GM18498 (cell line): Measurements from ENCODE around the gene CHRM2.

Experiments
- ATAC-seq: cut with Tn5 transposase; IDR thresholded peaks from one replicate; pipeline ENCODE4 v1.9.1; 2021; ENCODE audit warnings: mild to moderate bottlenecking, moderate library complexity; ENCODE audit not compliant: unreplicated experiment

Gene CHRM2

DNA sequence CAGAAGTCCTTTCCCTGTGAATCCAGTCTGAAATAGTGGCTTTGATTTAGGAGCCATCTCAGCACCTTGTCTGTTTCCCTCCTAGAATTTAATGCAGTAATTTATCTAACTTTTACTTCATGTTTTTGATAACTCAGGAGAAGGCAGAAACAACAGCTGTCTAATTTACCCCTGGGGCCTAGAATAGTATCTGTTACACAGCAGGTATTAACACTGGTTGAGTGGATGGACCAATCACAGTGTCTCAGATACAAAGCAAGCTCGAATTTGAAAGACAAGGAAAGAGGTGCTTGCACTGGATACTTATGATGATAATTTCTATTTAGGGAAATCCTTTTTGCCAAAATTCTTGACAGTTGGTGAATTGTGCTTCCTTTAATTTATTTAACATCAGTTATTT, 23.4 kb downstream of the CHRM2 start:
- no peak for ATAC-seq

DNA sequence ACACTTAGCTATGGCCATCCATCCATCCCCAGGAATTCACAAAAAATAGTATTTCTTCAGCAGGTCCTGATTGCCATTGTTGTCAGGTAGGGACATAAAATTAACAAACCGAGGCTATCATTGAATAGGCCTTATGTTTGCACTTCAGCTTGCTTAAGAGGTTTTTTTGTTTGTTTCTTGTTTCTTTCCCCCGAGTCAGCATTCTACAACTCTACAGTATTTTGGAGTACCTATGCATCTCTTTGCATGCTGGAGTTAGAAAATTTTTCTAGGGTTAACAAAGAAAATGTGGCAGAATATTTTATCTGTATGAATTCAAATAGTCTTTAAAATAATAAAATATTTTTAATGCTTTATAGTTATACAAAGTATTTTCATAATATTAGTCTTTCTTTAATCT, 26.3 kb downstream of the CHRM2 start:
- no peak for ATAC-seq

DNA sequence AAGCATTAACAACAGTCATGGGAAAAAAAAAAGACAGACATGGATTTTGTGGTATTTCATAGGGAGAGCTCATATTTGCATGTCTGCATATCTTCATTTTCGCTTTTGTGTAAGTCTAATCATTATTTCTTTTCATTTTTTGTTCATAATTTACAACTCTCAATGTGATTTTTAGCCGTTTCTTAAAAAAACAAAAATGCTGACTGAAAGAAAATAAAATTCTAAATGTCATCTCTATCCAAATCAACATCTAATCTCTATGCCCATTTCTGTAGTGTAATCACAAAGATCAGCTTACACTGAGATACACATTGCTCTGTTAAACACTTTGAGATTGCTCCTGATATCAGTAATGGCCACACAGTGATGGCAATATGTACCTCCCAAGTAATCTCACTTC, 29.2 kb downstream of the CHRM2 start:
- ATAC-seq: no peak

DNA sequence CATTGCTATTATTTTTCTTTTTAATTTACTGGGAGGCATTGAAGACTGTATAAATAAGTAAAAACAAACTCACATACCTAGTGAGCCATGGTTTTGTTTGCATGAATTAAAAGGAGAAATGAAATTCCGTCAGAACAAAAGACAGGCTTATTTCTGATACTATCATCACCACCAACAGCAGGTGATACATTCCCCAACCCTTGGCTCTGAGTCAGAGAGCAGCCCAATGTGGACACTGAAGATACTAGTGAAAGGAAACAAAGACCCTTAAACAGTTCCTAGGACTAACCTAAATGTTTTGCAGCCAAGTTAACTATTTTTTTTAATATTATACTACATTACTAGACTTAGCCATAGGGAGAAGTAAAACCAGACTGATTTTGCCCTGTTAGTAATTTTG, 31.6 kb downstream of the CHRM2 start:
- ATAC-seq: no peak

DNA sequence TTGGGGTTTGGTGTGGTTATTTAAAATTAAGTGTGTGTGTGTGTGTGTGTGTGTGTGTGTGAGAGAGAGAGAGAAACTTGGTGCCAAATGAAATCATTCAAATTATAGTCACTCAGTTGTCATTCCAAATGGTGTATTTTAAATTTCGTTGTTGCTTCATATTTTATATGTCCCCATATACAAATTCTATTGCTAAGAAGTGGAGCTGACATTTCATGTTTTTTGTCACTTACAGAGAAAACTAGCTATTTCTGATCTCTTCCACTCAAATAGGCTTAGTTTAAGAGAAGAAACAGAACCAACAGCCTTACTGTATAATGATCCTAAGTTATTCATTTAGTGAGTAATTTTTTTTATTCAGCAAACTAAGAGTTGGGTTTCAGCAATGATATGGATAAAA, 42.3 kb downstream of the CHRM2 start:
- no peak for ATAC-seq

DNA sequence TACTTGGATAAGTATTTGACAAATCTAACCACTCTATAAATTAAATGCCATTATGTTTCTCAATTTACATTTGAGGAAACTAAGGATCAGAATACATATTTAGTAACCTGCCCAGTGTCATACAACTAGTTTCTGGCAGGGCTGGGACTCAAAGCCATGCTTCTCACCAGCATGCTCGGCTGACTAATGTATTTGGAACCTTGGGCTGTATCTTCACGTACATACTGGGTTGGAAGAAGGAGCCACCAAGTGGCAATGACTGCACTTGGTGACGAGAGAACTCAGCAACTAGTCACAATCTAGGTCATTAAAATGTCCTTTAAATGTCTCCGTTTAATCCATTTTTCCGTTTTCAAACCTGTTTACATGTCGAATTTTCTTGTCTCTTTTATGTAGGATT, 42.9 kb downstream of the CHRM2 start:
- no peak for ATAC-seq

DNA sequence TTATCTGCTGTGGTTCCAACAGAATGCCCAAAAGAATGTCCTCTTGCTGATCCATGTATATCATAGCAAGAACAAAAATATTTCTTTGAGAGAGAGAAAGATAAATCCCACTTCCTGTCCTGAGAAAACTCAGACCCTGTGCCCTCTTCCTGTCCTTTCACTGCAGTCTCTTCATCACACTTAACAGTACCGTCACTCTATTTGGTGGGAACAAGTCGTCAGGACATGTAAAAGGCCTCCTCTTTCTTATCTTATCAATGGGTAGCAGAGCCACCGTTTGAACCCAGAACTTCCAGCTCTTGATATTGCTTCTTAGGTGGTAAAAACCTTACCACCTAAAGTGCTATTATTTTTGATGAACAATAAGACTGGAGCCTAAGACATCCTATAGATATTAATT, 43.9 kb downstream of the CHRM2 start:
- ATAC-seq: no peak

DNA sequence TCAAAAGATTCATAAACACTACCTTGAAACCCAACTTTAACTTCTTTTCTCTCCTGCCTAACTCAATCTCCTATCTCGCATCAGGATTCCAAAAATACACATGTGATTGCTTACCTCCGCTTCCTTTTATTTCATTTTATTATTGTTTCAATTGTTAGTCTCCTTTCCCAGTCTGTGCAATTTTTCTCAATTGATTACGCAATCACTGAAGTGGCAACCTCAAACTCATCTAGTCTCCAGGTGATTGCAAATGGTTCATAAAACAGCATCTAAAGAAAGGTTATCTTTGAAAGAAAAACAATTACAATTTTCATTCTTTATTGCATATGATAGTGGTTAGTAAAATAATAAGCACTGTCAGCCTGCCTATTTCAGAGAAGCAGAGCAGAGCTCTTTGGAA, 45.6 kb downstream of the CHRM2 start:
- ATAC-seq: no peak

DNA sequence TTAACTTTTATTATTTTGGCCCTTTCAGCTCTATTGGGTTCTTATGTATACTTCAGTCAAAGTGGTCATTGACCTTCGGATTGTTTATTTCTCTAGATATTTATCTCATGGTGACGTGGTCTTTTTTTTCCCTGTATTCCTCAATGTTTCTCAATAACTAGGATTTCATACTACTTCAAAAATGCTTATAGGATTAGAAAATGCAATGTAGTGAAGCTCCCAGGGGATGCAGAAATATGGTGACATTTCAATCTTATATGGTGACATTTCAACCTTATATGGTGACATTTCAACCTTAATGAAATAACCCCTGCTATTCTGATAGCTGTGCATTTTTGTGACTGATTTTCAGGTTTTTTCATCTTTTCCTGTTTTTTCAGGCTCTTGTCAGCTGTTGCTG, 51.4 kb downstream of the CHRM2 start:
- ATAC-seq: no peak

DNA sequence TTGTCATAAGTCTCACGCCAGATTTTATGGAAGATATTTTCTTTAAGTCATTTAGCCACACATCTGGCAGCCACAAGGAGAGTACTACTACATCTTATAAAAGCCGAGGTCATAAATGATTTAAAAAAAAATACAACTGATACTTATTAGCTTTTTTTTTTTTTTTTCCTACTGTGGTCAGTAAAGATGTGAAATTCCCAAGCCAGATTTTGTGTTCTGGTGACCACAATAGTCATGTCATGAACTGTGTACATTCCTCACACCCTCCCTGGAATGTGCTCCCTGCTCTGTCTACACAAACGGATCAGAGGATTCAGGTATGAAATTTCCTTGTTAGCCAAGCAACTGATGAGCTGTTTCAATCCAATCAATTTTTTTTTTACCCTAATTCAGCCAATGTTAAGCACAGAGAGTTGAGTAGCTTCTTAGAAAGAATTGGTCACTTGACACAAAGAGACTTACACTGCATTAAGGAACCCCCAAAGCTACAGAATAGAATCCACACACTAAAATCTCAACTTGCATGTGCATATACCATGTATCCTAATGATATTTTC, 54.7 kb downstream of the CHRM2 start:
- ATAC-seq: no peak

DNA sequence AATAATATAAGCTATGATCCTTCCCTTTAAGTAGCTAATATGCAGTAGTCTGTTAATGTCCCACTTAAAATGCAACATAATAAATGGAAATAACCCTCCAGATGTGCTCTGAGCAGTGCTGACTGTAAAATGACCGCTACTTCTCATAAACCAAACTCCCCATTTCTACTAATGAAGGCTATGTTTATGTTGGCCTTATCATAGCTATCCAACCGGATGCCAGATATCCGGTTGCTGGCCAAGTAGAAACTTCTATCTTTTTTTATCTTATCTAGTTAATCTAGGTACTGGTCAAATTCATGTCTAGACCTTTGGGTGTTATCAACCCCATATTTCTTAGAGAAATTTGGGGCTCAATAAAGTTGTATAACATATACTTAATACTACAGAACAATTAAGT, 56.6 kb downstream of the CHRM2 start:
- ATAC-seq: no peak

DNA sequence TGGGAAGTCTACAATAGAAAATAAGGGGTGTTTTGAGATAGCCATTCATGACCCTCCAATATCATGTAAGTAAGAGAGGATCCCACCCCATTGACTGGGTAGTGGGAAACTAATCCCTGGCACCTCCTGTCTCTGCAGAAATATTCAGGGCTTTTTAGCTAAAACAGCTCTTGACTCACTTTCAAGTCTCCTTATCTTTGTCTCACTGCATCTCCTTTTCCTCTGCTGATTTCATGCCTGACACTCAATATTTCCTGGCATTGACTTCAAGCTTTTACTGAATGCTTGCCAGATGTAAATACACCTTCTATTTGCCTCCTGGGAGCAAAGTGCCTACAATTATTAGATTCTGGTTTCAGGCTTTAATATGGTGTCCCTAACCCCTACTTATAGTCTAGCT, 57.1 kb downstream of the CHRM2 start:
- no peak for ATAC-seq

DNA sequence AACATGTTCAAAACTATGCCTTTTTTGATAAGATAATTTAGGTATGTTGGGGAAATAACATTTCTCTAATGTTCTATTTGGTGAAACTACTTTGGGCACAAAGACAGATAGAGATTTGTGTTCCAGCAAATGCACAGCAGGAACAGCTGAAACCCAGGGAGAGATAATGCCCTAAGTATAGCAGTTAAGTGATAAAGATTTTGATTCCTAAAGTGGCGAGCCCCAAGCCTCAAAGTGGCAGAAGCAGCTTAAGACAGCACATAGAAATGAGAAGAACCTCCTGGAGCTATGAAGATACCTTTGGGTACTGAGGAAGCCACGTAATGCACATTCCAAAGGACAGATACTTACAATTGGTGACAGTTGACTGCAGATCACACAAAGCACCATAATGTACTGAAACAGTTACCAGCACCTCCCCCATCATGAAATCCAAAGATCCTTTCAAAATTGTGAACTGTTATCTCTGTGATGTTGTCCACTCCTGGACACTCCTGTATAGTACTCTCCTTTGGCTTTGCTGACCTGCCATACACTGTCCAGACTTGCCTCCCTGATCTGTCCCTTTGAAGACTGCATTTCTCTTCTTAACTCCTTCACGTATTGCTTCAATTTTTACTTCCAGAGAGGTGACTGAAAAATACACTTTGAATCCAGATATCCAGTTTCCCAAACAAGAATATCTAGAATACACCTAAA, 62.9 kb downstream of the CHRM2 start:
- no peak for ATAC-seq

DNA sequence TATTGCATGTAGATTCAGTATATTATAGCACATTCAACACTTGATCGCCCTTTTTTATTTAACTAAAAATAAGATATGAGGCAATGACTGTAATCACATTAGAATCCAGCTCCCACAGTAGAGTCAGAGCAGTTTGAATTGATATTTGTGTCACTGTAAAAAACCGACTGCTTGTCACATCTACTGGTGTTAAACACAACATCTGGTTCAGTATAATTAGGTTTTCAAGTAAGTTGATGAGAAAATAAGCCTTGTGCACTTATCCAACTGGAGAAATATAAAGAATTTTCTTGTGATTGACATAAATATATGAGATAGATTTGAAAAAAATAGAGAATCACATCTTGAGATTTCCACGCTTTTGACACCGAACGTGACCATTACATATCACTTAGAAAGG, 69.0 kb downstream of the CHRM2 start:
- no peak for ATAC-seq

DNA sequence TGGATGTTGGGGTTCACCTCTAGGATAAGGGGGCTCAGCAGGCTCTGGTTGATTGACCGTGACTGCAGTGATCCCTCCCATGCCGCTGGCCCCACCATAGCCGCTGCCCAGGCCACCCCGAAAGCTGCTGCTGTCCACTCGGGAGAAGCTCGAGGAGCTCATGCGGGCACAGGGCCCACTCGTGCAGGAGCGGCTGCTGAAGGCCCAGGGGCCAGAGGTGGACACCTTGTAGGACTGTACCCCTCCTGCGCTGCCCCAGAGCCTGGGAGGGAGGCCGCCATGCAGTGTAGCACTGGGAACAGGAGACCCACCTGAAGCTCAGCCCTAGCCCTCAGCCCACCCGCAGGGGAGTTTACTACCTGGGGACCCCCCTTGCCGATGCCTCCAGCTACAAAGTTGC, 70.0 kb downstream of the CHRM2 start:
- no peak for ATAC-seq

DNA sequence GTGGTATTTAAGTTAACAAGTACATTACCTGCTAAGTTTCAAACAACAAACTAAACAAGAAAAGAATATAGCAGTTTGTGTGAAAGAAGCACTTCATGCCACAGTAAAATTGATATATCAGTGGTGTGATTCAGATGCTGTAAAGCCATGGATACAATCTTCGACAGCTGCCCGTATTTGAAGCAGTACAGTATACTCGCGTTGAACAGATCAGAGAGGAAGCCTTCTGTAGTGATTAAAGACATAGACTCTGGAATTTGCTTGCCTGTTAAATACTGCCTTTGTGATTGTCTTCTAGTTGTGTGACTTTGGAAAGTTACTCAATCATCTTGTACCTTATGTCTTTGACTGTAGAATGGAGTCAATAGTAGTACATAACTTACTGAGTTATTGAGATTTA, 71.7 kb downstream of the CHRM2 start:
- ATAC-seq: no peak

DNA sequence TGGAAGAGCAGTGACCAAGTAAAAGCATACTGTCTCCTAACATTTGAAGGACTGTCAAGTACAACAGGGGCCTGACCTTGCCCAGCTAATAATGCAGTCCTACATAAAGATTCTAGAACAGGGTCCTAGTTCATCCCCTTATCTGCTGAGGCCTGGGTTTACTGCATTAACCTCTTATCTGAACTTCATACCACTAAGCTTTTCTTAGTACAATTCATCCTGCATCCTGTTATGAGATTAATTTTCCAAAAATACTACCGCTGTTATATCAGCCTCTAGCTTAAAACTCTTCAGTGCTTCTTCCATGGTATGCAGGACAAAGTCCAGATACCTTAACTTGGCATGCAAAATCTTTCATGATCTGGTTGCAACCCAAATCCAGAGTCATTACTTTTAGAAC, 72.5 kb downstream of the CHRM2 start:
- no peak for ATAC-seq

DNA sequence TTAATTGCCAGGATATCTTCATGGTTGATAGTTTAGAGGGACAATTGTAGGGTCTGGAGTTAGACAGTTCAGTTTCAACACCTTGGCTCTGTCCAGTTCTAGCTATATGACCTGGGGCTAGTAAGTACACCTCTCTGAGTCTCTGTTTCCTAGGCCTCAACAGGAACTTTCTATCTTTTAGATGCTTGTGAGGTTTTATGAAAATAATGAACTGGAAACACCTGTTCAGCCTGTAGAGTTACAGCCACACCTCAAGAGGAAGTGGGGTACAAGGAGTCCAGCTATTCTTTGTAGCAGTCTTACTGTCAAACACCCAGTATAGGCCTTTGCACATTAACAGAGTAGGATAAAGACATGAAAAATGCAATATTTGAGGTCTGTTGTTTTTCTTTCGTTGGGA, 73.4 kb downstream of the CHRM2 start:
- no peak for ATAC-seq

DNA sequence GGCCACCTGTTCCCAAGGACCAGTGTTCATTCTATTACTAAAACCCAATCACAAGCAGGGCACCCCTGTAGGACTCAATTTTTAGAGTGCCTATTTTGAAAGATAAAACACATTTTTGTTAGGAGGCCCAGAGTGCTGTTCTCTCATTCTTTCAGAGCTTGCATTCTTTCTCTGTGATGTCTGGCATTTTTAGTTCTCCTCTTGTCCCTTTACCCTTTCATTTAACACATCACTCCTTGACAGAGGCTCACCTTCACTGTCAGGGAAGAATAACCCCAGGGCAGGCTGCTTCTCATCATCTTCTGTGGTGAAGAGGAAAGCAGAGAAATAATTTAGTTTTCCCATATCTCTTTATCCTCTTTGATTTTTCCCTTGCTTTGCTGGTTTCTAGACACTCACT, 73.9 kb downstream of the CHRM2 start:
- ATAC-seq: no peak

DNA sequence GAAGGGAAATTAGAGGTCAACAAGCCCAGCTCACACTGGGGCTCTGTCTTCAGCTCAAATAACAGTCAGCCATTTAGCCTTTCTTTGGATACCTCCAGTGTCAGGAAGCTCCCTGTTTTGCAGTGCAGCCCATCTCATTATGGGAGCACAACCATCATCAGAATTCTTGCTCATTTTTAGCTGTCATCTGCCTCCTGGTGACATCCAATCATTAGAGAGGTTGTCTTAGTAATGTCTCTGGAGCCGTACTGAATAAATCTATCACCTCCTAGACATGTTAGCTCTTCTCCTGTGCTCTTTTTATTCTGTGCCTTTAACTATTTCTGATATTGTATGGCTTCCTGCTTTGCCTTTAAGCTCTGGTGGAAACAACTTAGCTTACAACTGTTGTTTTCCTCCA, 74.5 kb downstream of the CHRM2 start:
- ATAC-seq: no peak

DNA sequence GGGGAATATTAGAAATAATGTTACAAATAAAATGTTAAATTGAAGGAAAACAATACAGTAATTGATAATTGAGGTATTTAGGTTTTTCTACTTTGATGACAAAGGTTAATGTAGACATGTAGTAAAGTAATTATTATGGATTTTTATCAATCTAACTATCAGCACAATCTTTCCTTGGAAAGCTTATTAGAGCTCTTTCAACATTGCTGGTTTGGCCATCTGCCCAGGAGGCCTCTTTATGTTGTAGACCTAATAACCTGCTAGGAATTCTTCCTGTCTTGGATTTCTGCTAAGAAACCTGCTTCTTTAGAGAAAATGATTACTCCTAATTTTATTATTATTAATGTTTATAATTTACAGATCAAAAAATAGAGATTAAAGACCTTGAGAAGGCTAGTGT, 78.9 kb downstream of the CHRM2 start:
- no peak for ATAC-seq

DNA sequence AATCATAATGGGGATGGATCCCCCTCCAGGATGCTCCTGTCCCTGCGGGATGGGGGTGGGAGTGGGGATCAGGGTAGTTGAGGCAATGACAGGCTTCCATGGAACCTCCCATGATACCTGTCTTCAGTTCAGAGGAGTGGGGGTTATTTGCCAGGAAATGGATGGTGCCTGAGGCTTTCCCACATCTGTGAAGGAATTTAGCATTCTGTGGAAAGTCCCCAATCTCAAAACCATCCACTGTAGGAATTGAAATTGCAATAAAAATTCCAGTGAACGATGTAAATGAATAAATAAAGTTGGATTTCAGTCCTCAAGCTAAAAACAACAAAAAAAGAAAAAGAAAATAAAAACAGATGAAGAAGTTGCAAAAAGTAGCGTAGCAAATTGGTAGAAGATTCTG, 81.9 kb downstream of the CHRM2 start:
- no peak for ATAC-seq

DNA sequence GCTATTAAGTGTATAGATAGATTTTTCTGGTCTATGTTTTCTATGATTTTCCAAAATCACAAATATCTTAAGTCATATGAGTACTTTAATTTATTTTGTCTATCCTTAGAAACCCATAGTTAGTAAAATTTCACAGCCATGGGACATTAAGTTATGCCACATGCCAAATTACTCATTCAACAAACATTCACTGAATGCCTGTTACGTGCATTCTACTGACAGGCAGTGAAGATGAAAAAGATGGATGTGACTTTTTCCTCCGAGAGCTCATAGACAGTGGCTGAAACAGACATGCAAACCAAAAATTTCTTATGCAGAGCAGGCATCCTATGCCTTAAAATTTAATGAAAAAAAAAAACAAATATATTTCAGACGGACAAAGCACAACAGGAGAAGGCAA, 84.9 kb downstream of the CHRM2 start:
- ATAC-seq: no peak
